Mammary epithelial cell (primary cell): ENCODE results near the gene ESPNL.

Experiments
- EZH2 ChIP-seq: IDR thresholded peaks from 2 replicates; pipeline ENCODE4 v1.6.1; 2012; ENCODE audit warnings: low read length, inconsistent platforms, borderline replicate concordance
- TF ChIP-seq, protein P1 (sequence below), 2 donors: IDR thresholded peaks in 1 of 2; conservative IDR thresholded peaks in 1 of 2; 2 replicates each; pipeline ENCODE4 v1.5.1; 2011 to 2012; ENCODE audit warnings: inconsistent platforms in 2 of 2, low read length in 2 of 2, mild to moderate bottlenecking in 2 of 2, control low read depth in 1 of 2, low read depth in 1 of 2; ENCODE audit not compliant: insufficient read depth in 1 of 2; ENCODE audit errors: extremely low read depth in 1 of 2

DNA sequence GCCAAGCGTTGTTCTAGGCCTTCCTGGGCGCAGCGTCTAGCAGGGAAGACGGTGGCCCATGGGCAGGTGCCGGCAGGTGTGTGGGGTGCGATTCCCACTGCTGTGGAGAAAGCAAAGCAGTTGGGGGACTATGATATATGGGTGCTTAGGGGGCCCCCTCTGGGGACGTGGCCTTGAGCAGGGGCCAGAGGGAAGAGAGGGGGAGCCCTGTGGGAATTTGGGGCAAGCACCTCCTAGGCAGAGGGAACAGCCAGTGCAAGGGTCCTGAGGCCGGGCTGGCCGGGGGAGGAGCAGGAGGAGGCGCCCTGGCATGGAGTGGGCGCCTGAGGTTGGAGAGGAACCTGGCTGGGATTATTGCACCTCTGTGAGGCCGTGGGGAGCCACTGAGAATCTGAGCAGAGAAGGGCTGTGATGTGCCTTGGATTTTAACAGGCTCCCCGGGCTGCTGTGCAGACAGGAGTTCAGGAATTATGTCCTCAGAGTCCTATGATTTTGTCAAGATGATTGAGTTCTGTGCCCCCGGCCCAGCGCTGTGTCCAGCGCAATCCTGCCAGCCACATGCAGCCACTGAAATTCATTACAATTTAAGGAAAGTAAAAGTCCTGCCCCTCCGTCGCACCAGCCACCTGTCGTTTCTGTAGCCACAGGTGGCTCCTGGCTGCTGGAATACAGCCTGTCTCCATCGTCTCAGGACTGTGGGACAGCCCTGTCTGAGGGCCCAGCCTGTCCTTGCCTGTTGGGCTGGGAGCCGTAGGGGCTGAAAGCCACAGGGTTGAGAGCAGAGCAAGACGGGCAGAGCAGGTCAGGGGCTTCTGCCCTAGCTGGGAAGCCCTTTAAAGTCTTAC, 29.2 kb downstream of the ESPNL start:
- TF ChIP-seq, protein P1, sequence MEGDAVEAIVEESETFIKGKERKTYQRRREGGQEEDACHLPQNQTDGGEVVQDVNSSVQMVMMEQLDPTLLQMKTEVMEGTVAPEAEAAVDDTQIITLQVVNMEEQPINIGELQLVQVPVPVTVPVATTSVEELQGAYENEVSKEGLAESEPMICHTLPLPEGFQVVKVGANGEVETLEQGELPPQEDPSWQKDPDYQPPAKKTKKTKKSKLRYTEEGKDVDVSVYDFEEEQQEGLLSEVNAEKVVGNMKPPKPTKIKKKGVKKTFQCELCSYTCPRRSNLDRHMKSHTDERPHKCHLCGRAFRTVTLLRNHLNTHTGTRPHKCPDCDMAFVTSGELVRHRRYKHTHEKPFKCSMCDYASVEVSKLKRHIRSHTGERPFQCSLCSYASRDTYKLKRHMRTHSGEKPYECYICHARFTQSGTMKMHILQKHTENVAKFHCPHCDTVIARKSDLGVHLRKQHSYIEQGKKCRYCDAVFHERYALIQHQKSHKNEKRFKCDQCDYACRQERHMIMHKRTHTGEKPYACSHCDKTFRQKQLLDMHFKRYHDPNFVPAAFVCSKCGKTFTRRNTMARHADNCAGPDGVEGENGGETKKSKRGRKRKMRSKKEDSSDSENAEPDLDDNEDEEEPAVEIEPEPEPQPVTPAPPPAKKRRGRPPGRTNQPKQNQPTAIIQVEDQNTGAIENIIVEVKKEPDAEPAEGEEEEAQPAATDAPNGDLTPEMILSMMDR (conservative IDR thresholded peaks at IDR 0.05 in 1 of 2, IDR thresholded peaks at IDR 0.05 in 1 of 2; ENCODE audit: extremely low read depth in 1 of 2, insufficient read depth in 1 of 2, low read depth in 1 of 2, low read length in 2 of 2): no peak
- TF ChIP-seq EZH2: no peak
